ENCODE measurements around the gene GRAMD1A.

Gene GRAMD1A

GRCh38 chr19:35015270-35015953 is 15.3 kb downstream of the GRAMD1A start:
- TF ChIP-seq, protein P1, sequence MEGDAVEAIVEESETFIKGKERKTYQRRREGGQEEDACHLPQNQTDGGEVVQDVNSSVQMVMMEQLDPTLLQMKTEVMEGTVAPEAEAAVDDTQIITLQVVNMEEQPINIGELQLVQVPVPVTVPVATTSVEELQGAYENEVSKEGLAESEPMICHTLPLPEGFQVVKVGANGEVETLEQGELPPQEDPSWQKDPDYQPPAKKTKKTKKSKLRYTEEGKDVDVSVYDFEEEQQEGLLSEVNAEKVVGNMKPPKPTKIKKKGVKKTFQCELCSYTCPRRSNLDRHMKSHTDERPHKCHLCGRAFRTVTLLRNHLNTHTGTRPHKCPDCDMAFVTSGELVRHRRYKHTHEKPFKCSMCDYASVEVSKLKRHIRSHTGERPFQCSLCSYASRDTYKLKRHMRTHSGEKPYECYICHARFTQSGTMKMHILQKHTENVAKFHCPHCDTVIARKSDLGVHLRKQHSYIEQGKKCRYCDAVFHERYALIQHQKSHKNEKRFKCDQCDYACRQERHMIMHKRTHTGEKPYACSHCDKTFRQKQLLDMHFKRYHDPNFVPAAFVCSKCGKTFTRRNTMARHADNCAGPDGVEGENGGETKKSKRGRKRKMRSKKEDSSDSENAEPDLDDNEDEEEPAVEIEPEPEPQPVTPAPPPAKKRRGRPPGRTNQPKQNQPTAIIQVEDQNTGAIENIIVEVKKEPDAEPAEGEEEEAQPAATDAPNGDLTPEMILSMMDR (IDR thresholded peaks at IDR 0.05; ENCODE audit: low read depth, low read length, poor library complexity, severe bottlenecking) = no peak
- TF ChIP-seq EZH2phosphoT487 (IDR thresholded peaks at IDR 0.05; ENCODE audit: borderline replicate concordance, low read length) = no peak
- no peaks in the 10 kb centered on the region for H3K27me3 ChIP-seq (ENCODE audit: control insufficient read depth, low read length)
- H3K4me2 ChIP-seq (ENCODE audit: low read length) = no peak overlapping the region
- H3K4me3 ChIP-seq (ENCODE audit: low read length) = no peak overlapping the region
- H3K27ac ChIP-seq (ENCODE audit: low read depth, low read length) = no peak overlapping the region
- no peaks in the 10 kb centered on the region for H3K9me3 ChIP-seq (ENCODE audit: control insufficient read depth, insufficient read depth, low read length)
- peaks cover 10% of the 10 kb centered on the region; the same call in 1 of the 2 replicates for H3K4me1 ChIP-seq (ENCODE audit: control insufficient read depth, low read length)
- H4K20me1 ChIP-seq (ENCODE audit: control insufficient read depth, insufficient read depth, low read depth, low read length) = no peaks in the 10 kb centered on the region
- H3K36me3 ChIP-seq (ENCODE audit: control insufficient read depth, low read length) = peaks cover 85% of the 10 kb centered on the region
- no peaks in the 10 kb centered on the region for H3K9me2 ChIP-seq (replicated peaks; ENCODE audit: control insufficient read depth, low read length)
- no peaks in the 10 kb centered on the region for H3K79me2 ChIP-seq (ENCODE audit: control insufficient read depth, low read length)
- H3F3A ChIP-seq (ENCODE audit: control insufficient read depth, insufficient read depth) = no peaks in the 10 kb centered on the region

DNA sequence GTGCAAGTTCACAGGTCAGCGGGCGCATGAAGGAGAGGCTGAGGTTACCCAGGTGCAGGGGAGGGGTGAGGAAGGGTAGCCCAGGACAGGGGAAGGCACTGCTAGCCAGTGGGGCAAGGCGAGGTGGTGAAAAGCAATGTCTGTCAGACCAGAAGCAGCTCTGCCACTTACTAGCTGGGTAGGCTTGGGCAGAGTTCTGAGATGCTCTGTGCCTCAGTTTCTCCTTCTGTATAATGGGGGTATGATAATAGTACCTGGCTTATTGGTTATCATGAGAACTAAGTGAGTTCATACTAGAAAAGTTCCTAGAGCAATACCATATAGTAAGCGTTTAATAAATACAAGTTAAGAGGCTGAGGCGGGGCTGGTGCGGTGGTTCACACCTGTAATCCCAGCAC is 15.8 kb downstream of the GRAMD1A start:
- Histone ChIP-seq H3K27me3 (ENCODE audit: control insufficient read depth, low read length) (no peaks in the 10 kb centered on the region), H3K9me2 (replicated peaks; ENCODE audit: control insufficient read depth, low read length) (no peaks in the 10 kb centered on the region), H3K79me2 (ENCODE audit: control insufficient read depth, low read length) (no peaks in the 10 kb centered on the region), H3K9me3 (ENCODE audit: control insufficient read depth, insufficient read depth, low read length) (no peaks in the 10 kb centered on the region), H3F3A (ENCODE audit: control insufficient read depth, insufficient read depth) (no peaks in the 10 kb centered on the region), H3K36me3 (ENCODE audit: control insufficient read depth, low read length) (peaks cover 87% of the 10 kb centered on the region), H3K4me2 (ENCODE audit: low read length) (no peak overlapping the region), H4K20me1 (ENCODE audit: control insufficient read depth, insufficient read depth, low read depth, low read length) (no peaks in the 10 kb centered on the region), H3K4me1 (ENCODE audit: control insufficient read depth, low read length) (peaks cover 10% of the 10 kb centered on the region; the same call in 1 of the 2 replicates), H3K27ac (ENCODE audit: low read depth, low read length) (no peak overlapping the region), H3K4me3 (ENCODE audit: low read length) (no peak overlapping the region)
- TF ChIP-seq, protein P1 (IDR thresholded peaks at IDR 0.05; ENCODE audit: low read depth, low read length, poor library complexity, severe bottlenecking) = no peak
- no peak for TF ChIP-seq EZH2phosphoT487 (IDR thresholded peaks at IDR 0.05; ENCODE audit: borderline replicate concordance, low read length)

DNA sequence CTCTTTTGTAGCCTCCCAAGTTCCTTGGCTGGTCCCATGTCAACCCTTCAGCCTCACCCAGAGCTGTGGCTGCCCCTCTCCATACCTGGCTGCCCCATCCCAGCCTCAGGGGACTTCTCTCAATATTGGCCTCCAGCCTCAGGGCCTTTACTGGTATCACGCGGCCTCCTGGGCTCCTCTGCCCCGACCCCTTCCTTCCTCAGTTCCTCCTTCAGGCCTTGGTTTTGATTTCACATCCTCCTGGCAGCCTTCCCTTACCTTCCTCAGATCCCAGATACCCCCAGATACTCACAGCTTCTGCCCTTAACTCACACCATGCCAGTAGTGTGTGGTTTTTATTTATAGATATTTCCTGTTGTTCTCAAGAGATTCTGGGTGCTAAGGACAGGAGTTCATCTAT is 17.4 kb downstream of the GRAMD1A start:
- no peak overlapping the region for H3K4me3 ChIP-seq (ENCODE audit: low read length)
- H3K27me3 ChIP-seq (ENCODE audit: control insufficient read depth, low read length) = no peaks in the 10 kb centered on the region
- no peak overlapping the region for H3K27ac ChIP-seq (ENCODE audit: low read depth, low read length)
- H3K79me2 ChIP-seq (ENCODE audit: control insufficient read depth, low read length) = no peaks in the 10 kb centered on the region
- no peaks in the 10 kb centered on the region for H3K9me3 ChIP-seq (ENCODE audit: control insufficient read depth, insufficient read depth, low read length)
- peaks cover 6% of the 10 kb centered on the region; the same call in 1 of the 2 replicates for H3K4me1 ChIP-seq (ENCODE audit: control insufficient read depth, low read length)
- H3K36me3 ChIP-seq (ENCODE audit: control insufficient read depth, low read length) = peaks cover 85% of the 10 kb centered on the region
- no peaks in the 10 kb centered on the region for H4K20me1 ChIP-seq (ENCODE audit: control insufficient read depth, insufficient read depth, low read depth, low read length)
- TF ChIP-seq, protein P1 (IDR thresholded peaks at IDR 0.05; ENCODE audit: low read depth, low read length, poor library complexity, severe bottlenecking) = no peak
- no peak for TF ChIP-seq EZH2phosphoT487 (IDR thresholded peaks at IDR 0.05; ENCODE audit: borderline replicate concordance, low read length)
- no peaks in the 10 kb centered on the region for H3K9me2 ChIP-seq (replicated peaks; ENCODE audit: control insufficient read depth, low read length)
- H3F3A ChIP-seq (ENCODE audit: control insufficient read depth, insufficient read depth) = no peaks in the 10 kb centered on the region
- H3K4me2 ChIP-seq (ENCODE audit: low read length) = no peak overlapping the region
